Activated CD4-positive, alpha-beta T cell treated with anti-CD3 and anti-CD28 coated beads, Interleukin-2, amount 10 ng/mL, durations not matched to agents 7 days and 5 days (primary cell): ENCODE results near the gene ACAP2. TPM values are rescaled to one million over a fixed set of nuclear protein-coding genes. Genes with fewer than 3 reads are reported as not detected.
"Not testable (repeated sequence)": the region's sequence is repeated elsewhere in the genome, so short reads cannot be mapped to it uniquely, and the experiment has no call there.

Source experiments
- CTCF ChIA-PET: fragments of 350-600 bp; sonication (Branson Sonifier 250); formaldehyde crosslinking; loops from one replicate; lab custom pipeline; 2021; ENCODE audit warnings: antibody characterized with exemption; lab: Charles Lee
- POLR2A ChIA-PET: fragments of 350-600 bp; sonication (Branson Sonifier 250); formaldehyde crosslinking; loops from one replicate; lab custom pipeline; 2021; ENCODE audit warnings: antibody characterized with exemption; lab: Charles Lee
- DNase-seq: peaks from one replicate; pipeline ENCODE4 v3.0.0-alpha.2; 2020
- H3K27ac Mint-ChIP-seq: one replicate; pipeline ENCODE4 v1.8.0; 2021; ENCODE audit warnings: mild to moderate bottlenecking, moderate library complexity, mixed read lengths
- H3K27me3 Mint-ChIP-seq: one replicate; pipeline ENCODE4 v1.8.0; 2021; ENCODE audit warnings: mixed read lengths
- H3K36me3 Mint-ChIP-seq: one replicate; pipeline ENCODE4 v1.8.0; 2021; ENCODE audit warnings: low read depth, mixed read lengths
- H3K4me1 Mint-ChIP-seq: one replicate; pipeline ENCODE4 v1.8.0; 2021; ENCODE audit warnings: mixed read lengths
- H3K4me3 Mint-ChIP-seq: one replicate; pipeline ENCODE4 v1.8.0; 2021; ENCODE audit warnings: mild to moderate bottlenecking, moderate library complexity, mixed read lengths
- H3K9me3 Mint-ChIP-seq: one replicate; pipeline ENCODE4 v1.8.0; 2021; ENCODE audit warnings: mixed read lengths
- total RNA-seq, 2 experiments: library from RNA; stranded (reverse); gene quantifications; one replicate each; pipeline ENCODE4 v1.2.3, GENCODE V29; 2021

ACAP2 gene
- total RNA-seq, 2 experiments from 2014 or later: 71.1 to 79.1 TPM

GRCh38 chr3:195240171-195240701 is 202.6 kb downstream of the ACAP2 start:
- Mint-ChIP-seq H3K36me3 (no peaks in the 10 kb centered on the region), H3K9me3 (peaks cover 4% of the 10 kb centered on the region), H3K27me3 (no peaks in the 10 kb centered on the region), H3K27ac (no peak overlapping the region), H3K4me1 (peaks cover 9% of the 10 kb centered on the region), H3K4me3 (no peak overlapping the region)
- CTCF ChIA-PET: interaction anchor here (0.8 to 1.3 kb wide), 2 partner anchors 11 to 124 kb away, joined by 3 read pairs; no protein-coding TSS in a partner anchor
- POLR2A ChIA-PET: no interaction called here
- no peak for DNase-seq

- POLR2A ChIA-PET: no interaction called here
- Mint-ChIP-seq H3K36me3 (no peaks in the 10 kb centered on the region), H3K27me3 (no peaks in the 10 kb centered on the region), H3K9me3 (peaks cover 4% of the 10 kb centered on the region), H3K27ac (no peak overlapping the region), H3K4me1 (peaks cover 9% of the 10 kb centered on the region), H3K4me3 (no peak overlapping the region)
- CTCF ChIA-PET: no interaction called here
- DNase-seq: no peak
Observed at GRCh38 chr3:195239121-195239520, 203.7 kb downstream of the ACAP2 start.

GRCh38 chr3:195238586-195239118 is 204.2 kb downstream of the ACAP2 start:
- H3K36me3 Mint-ChIP-seq: no peaks in the 10 kb centered on the region
- DNase-seq: no peak
- POLR2A ChIA-PET: no interaction called here
- H3K4me3 Mint-ChIP-seq: no peak overlapping the region
- peaks cover 4% of the 10 kb centered on the region for H3K9me3 Mint-ChIP-seq
- no peak overlapping the region for H3K27ac Mint-ChIP-seq
- CTCF ChIA-PET: no interaction called here
- H3K4me1 Mint-ChIP-seq: peaks cover 9% of the 10 kb centered on the region
- H3K27me3 Mint-ChIP-seq: no peaks in the 10 kb centered on the region

DNA sequence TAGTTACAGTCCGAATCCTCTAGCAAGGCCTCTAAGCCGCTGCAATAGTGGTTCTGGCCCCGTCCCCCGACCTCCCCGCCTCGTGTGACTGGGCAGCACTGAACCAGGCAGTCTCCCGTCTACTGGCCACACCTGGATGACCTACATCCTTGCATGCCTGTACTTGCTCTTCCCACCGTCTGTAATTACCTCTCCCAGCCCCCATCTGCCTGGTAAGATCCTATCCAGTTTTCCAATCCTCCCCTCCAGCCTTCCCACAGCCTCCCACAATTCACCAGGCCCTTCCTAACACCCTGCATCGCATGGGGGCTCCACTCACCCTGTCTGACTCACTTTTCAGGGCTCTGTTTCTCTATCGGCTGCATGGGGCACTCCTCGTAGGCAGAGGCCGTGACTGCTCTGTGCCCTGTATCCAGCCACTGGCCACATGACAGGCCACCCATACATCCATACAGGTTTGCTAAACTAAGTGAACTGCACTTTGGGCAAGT is 204.7 kb downstream of the ACAP2 start:
- DNase-seq: no peak
- POLR2A ChIA-PET: no interaction called here
- Mint-ChIP-seq H3K4me3 (no peak overlapping the region), H3K9me3 (peaks cover 4% of the 10 kb centered on the region), H3K4me1 (peaks cover 9% of the 10 kb centered on the region), H3K27ac (no peak overlapping the region), H3K36me3 (no peaks in the 10 kb centered on the region), H3K27me3 (no peaks in the 10 kb centered on the region)
- CTCF ChIA-PET: no interaction called here

- DNase-seq: no peak
- Mint-ChIP-seq H3K27ac (no peak overlapping the region), H3K4me1 (peaks cover 9% of the 10 kb centered on the region), H3K27me3 (peaks cover 5% of the 10 kb centered on the region), H3K36me3 (no peaks in the 10 kb centered on the region), H3K9me3 (peaks cover 6% of the 10 kb centered on the region), H3K4me3 (no peak overlapping the region)
- POLR2A ChIA-PET: no interaction called here
- CTCF ChIA-PET: interaction anchor here (2.1 kb wide), 1 partner anchor 34 kb away, joined by 6 read pairs; the partner anchor contains the start of gene XXYLT1
Observed at GRCh38 chr3:195236801-195237570, 205.8 kb downstream of the ACAP2 start.

GRCh38 chr3:195236076-195236798 is 206.6 kb downstream of the ACAP2 start:
- Mint-ChIP-seq H3K4me1 (peaks cover 9% of the 10 kb centered on the region), H3K27ac (no peak overlapping the region), H3K9me3 (peaks cover 8% of the 10 kb centered on the region), H3K36me3 (no peaks in the 10 kb centered on the region), H3K4me3 (no peak overlapping the region), H3K27me3 (peaks cover 9% of the 10 kb centered on the region)
- DNase-seq: no peak
- ChIA-PET CTCF (interaction anchor here (2.1 kb wide), 1 partner anchor 35 kb away, joined by 6 read pairs; the partner anchor contains the start of gene XXYLT1), POLR2A (no interaction called here)

- CTCF ChIA-PET: no interaction called here
- Mint-ChIP-seq H3K27me3 (peaks cover 18% of the 10 kb centered on the region), H3K36me3 (no peaks in the 10 kb centered on the region)
Observed at GRCh38 chr3:195230244-195230643, 212.6 kb downstream of the ACAP2 start.

GRCh38 chr3:195228886-195229285 is 213.9 kb downstream of the ACAP2 start:
- not testable (repeated sequence) for H3K4me1 Mint-ChIP-seq

More at GRCh38 chr3:195230244-195230643, 212.6 kb downstream of the ACAP2 start:
- H3K4me3 Mint-ChIP-seq: no peak overlapping the region
- no peak for DNase-seq
- H3K9me3 Mint-ChIP-seq: peaks cover 6% of the 10 kb centered on the region
- H3K4me1 Mint-ChIP-seq: peaks cover 9% of the 10 kb centered on the region
- no peak overlapping the region for H3K27ac Mint-ChIP-seq
- POLR2A ChIA-PET: no interaction called here

GRCh38 chr3:195227871-195228270 is 214.9 kb downstream of the ACAP2 start:
- ChIA-PET POLR2A (no interaction called here), CTCF (interaction anchor here (0.6 to 1.6 kb wide), 2 partner anchors 42 to 60 kb away, joined by 3 to 6 read pairs; no protein-coding TSS in a partner anchor)
- DNase-seq: no peak
- Mint-ChIP-seq H3K9me3 (peaks cover 6% of the 10 kb centered on the region), H3K4me1 (peaks cover 9% of the 10 kb centered on the region), H3K27ac (no peak overlapping the region), H3K4me3 (no peak overlapping the region), H3K27me3 (peaks cover 18% of the 10 kb centered on the region), H3K36me3 (no peaks in the 10 kb centered on the region)

More at GRCh38 chr3:195228886-195229285, 213.9 kb downstream of the ACAP2 start:
- H3K4me3 Mint-ChIP-seq, POLR2A ChIA-PET, H3K9me3 Mint-ChIP-seq, H3K36me3 Mint-ChIP-seq, H3K27ac Mint-ChIP-seq, CTCF ChIA-PET, DNase-seq: not testable (repeated sequence)
- peaks cover 18% of the 10 kb centered on the region for H3K27me3 Mint-ChIP-seq

DNA sequence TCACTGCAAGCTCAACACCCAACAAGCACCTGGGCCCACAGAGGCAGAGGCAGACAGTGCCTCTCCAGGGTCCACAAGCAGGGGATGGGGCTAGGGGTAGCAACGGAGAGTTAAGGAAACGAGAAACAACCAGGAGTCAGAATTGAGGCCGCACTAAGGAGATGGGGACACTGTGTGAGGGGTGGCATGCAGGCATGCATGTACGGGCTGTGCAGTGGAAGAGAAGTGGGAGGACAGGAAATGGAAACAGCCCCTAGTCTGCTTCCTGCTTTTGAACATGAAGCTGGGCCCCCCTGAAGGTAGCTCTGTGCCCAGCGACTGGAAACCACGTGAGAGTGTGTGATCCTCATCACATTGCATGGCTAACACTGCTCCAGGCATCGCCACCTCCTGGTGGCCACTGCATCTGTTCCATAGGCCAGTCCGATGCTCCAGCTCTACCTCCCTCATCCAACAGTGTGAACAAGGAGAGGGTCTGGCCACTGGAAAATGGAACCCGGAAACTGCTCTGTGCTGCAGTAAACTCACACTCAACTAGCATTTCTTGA is 215.8 kb downstream of the ACAP2 start:
- CTCF ChIA-PET: interaction anchor here (0.6 to 1.6 kb wide), 2 partner anchors 43 to 51 kb away, joined by 3 to 6 read pairs; no protein-coding TSS in a partner anchor
- peaks cover 13% of the 10 kb centered on the region for H3K27me3 Mint-ChIP-seq

GRCh38 chr3:195226445-195226844 is 216.4 kb downstream of the ACAP2 start:
- Mint-ChIP-seq H3K36me3 (no peaks in the 10 kb centered on the region), H3K4me3 (no peak overlapping the region), H3K27me3 (peaks cover 11% of the 10 kb centered on the region), H3K27ac (peak overlapping the region; percentile 37), H3K9me3 (peaks cover 2% of the 10 kb centered on the region), H3K4me1 (peaks cover 9% of the 10 kb centered on the region)
- ChIA-PET CTCF (interaction anchor here (0.6 to 1.6 kb wide), 2 partner anchors 16 to 44 kb away, joined by 3 to 6 read pairs; no protein-coding TSS in a partner anchor), POLR2A (no interaction called here)
- no peak for DNase-seq

More for the DNA sequence above, 215.8 kb downstream of the ACAP2 start:
- POLR2A ChIA-PET: no interaction called here
- Mint-ChIP-seq H3K4me3 (no peak overlapping the region), H3K27ac (peak overlapping the region; percentile 37), H3K36me3 (no peaks in the 10 kb centered on the region), H3K4me1 (peaks cover 9% of the 10 kb centered on the region), H3K9me3 (peaks cover 4% of the 10 kb centered on the region)
- DNase-seq: no peak

GRCh38 chr3:195224980-195225580 is 217.7 kb downstream of the ACAP2 start:
- Mint-ChIP-seq H3K27ac (no peak overlapping the region), H3K27me3 (no peaks in the 10 kb centered on the region), H3K4me3 (no peak overlapping the region), H3K4me1 (peaks cover 9% of the 10 kb centered on the region), H3K9me3 (no peaks in the 10 kb centered on the region), H3K36me3 (peaks cover 2% of the 10 kb centered on the region)
- CTCF ChIA-PET: no interaction called here
- DNase-seq: no peak
- POLR2A ChIA-PET: no interaction called here
